ENCODE data around the gene ADSS1. TPM values are rescaled to one million over a fixed set of nuclear protein-coding genes. Genes with fewer than 3 reads are reported as not detected.

The ADSS1 gene
- total RNA-seq, 3 donors from 2014 or later, result 2.0 to 6.0 (median 4.2) TPM

DNA sequence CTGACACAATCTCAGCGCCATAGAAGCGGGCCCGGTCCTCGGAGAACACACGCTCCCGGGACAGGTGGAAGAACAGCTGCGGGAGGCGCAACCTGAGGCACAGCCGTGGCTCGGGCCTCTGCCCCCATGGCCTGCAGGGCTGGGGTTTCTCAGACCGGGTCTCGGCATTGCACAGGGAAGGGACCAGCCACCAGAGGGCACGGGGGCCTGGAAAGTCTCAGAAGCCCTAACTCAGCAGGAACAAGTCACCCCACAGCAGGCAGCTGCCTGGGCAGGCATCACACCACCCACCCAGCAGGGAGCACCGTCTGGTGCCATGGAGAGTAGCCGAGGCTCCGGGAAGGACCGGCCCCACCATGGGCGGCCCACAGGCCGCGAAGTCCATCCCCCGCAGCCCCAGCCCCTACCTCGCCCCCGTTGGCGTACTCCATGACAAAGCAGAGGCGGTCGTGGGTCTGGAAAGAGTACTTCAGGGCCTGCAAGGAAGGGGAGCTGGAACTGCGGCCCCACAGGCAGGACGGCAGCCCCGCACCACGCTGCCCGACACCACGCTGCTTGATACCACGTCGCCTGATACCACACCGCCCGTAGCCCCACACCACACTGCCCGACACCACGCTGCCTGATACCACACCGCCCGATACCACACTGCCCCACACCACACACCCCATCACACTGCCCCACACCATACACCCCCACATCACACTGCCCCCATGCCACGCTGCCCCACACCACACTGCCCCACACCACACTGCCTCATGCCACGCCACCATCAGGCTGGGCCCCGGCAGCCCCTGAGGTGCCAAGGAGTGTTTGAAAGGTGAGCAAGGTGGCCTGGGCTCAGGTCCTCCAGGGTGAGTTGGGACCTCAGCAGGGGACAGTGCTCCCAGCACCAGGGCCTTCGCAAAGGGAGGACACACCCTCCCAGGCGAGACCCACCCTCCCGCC is 49.8 kb downstream of the ADSS1 start:
- ATAC-seq, result no peak
- Histone ChIP-seq H3K4me3 (no peak overlapping the region), H3K4me1 (ENCODE audit: low read depth) (no peaks in the 10 kb centered on the region), H3K36me3 (ENCODE audit: low read depth) (no peaks in the 10 kb centered on the region), H3K9me3 (no peaks in the 10 kb centered on the region)
- DNase-seq, result no peak
- intact Hi-C loops (cut with DNase I, micrococcal nuclease), result no loop called here
- TF ChIP-seq CTCF (IDR thresholded peaks at IDR 0.05), result no peak

DNA sequence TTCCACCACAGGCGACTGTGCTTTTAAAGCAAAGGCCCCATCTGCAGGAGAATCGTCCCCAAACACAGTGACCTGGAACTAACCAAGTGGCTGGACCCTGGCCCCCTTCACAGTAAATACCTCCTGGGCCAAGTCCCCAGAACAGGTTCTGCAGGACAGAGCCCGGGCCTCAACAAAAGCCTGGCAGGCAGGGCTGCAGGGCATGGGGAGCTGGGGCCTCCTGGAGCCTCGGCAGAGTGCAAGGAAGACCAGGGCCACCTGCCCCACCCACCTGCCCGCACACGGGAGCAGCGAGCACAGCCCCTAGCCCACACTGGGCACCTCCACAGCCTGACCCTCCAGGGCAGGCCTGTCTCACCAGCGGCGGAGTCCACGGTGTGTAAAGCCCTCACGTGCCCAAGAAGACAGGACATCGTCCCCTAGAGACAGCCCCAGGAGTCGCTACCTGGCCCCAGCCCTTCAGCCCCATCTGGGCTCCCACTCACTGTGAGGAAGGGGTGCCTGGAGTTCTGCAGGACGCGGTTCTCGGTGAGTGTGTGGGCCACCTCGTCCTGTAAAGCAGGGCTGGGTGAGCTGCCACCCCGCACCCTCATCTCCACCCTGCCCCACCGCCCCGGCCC is 50.5 kb downstream of the ADSS1 start:
- intact Hi-C loops (cut with DNase I, micrococcal nuclease), result no loop called here
- no peak overlapping the region for H3K4me3 ChIP-seq
- H3K9me3 ChIP-seq, result no peaks in the 10 kb centered on the region
- no peak for DNase-seq
- H3K36me3 ChIP-seq (ENCODE audit: low read depth), result no peaks in the 10 kb centered on the region
- no peak for TF ChIP-seq CTCF (IDR thresholded peaks at IDR 0.05)
- no peaks in the 10 kb centered on the region for H3K4me1 ChIP-seq (ENCODE audit: low read depth)
- ATAC-seq, result no peak

DNA sequence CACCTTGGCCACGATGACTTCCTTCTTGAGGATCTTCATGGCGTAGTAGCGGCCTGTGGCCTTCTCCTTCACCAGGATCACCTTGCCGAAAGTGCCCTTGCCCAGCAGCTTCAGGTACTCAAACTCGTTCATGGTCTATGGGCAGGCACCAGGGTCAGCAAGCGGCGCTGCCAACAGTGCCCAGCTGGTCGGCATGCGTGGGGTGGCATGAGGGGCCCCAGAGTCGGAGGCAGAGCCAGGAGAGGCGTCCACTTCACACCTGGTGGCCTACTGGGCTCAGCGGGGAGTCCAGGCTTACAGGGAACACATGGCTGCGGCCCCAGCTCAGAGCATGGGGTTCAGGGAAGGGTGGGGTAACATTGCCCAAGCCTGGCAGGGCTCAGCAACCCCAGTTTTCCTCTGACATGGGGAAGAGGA is 51.1 kb downstream of the ADSS1 start:
- no peak overlapping the region for H3K4me3 ChIP-seq
- H3K9me3 ChIP-seq, result no peaks in the 10 kb centered on the region
- H3K4me1 ChIP-seq (ENCODE audit: low read depth), result no peaks in the 10 kb centered on the region
- DNase-seq (no peak), ATAC-seq (no peak)
- intact Hi-C loops (cut with DNase I, micrococcal nuclease), result no loop called here
- no peak for TF ChIP-seq CTCF (IDR thresholded peaks at IDR 0.05)
- no peaks in the 10 kb centered on the region for H3K36me3 ChIP-seq (ENCODE audit: low read depth)

DNA sequence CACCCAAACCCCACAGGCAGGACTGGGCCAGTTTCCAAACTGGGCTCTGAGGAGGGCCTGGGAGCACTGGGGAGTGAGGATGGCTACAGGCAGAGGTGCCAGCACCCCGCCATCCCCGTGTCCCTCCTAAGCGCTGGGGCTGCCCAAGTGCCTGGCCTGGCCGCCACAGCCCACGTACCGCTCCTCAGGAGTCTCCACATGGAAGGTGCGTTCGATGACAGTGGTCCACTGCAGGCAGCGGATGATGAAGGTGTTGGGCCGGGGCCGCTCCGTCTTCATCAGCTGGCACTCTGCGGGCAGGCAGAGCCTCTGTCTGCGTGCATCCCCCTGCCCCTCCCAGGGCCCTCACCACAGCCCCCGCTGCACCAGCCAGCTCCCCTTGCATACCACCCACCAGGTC is 52.5 kb downstream of the ADSS1 start:
- Histone ChIP-seq H3K9me3 (no peaks in the 10 kb centered on the region), H3K36me3 (ENCODE audit: low read depth) (no peaks in the 10 kb centered on the region), H3K4me1 (ENCODE audit: low read depth) (no peaks in the 10 kb centered on the region), H3K4me3 (no peak overlapping the region)
- intact Hi-C loops (cut with DNase I, micrococcal nuclease), result no loop called here
- no peak for TF ChIP-seq CTCF (IDR thresholded peaks at IDR 0.05)
- ATAC-seq, result no peak
- DNase-seq, result no peak

DNA sequence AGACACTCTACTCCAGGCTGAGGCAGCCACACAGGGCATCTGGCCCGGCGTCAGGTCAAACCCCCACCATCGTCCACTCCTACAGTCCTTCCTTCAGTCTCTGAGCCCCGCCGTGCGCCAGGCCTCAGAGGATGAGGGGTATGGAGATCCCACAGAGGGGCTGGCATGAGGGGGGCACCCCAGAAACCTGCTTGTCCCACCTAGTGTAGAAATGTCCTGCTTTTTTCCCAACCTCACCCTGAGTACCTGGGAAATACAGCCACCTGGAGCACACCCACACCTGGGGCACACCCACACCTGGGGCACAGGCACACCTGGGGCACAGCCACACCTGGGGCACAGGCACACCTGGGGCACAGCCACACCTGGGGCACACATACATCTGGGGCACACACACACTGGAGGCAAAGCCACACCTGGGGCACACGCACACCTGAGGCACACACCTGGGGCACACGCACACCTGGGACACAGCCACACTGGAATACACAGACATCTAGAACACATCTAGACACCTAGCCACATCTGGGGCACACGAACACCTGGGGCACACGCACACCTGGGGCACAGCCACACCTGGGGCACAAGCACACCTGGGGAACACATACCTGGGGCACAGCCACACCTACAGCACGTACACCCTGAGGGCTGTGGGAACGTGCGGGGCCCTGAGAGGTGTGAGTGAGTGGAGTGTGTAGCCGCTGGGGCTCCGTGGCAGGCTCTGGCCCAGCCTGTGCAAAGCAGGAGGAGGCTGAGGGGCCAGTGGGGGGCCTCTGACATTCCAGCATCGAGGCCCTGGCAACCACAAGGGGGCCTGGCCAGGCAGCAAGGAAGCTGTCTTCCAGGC is 53.2 kb downstream of the ADSS1 start:
- Histone ChIP-seq H3K9me3 (no peaks in the 10 kb centered on the region), H3K4me3 (no peak overlapping the region), H3K36me3 (ENCODE audit: low read depth) (no peaks in the 10 kb centered on the region), H3K4me1 (ENCODE audit: low read depth) (no peaks in the 10 kb centered on the region)
- no peak for ATAC-seq
- no peak for DNase-seq
- no peak for TF ChIP-seq CTCF (IDR thresholded peaks at IDR 0.05)
- intact Hi-C loops (cut with DNase I, micrococcal nuclease), result no loop called here

Data from mucosa of descending colon (tissue), 3 donors.